Keratinocyte (primary cell): ENCODE results near the gene TRPM3. TPM values are rescaled to one million over a fixed set of nuclear protein-coding genes. Genes with fewer than 3 reads are reported as not detected.

ENCODE experiments used
- DNase-seq: peaks from one replicate; pipeline ENCODE4 v3.0.0-alpha.2; 2011; ENCODE audit warnings: low read depth, missing footprints, low spot score
- FAIRE-seq: peaks from 2 replicates; lab custom pipeline; 2011; peaks lifted over from hg19 to GRCh38; lab: Jason Lieb, UNC
- H2AFZ ChIP-seq: 2 replicates; pipeline ENCODE4 v1.6.0; 2012; ENCODE audit warnings: low read length, control low read depth, inconsistent platforms; ENCODE audit not compliant: control insufficient read depth
- H3K27ac ChIP-seq: 2 replicates; pipeline ENCODE4 v1.5.1; 2011; ENCODE audit warnings: low read length; ENCODE audit not compliant: control insufficient read depth, insufficient read depth
- H3K27me3 ChIP-seq: 3 replicates; pipeline ENCODE4 v1.6.0; 2011; ENCODE audit warnings: low read length; ENCODE audit not compliant: control insufficient read depth, insufficient read depth; ENCODE audit errors: extremely low read depth
- H3K36me3 ChIP-seq, 2 experiments: 2 replicates in 1 of 2; 3 replicates in 1 of 2; pipeline ENCODE4 v1.5.1; 2011; ENCODE audit warnings: low read length in 2 of 2, mild to moderate bottlenecking in 1 of 2; ENCODE audit not compliant: control insufficient read depth in 2 of 2, insufficient read depth in 2 of 2; ENCODE audit errors: extremely low read depth in 1 of 2
- H3K4me1 ChIP-seq: 3 replicates; pipeline ENCODE4 v1.5.1; 2011; ENCODE audit warnings: low read length; ENCODE audit not compliant: control insufficient read depth, insufficient read depth; ENCODE audit errors: extremely low read depth
- H3K4me2 ChIP-seq: 3 replicates; pipeline ENCODE4 v1.6.0; 2011; ENCODE audit warnings: low read depth, low read length; ENCODE audit not compliant: control insufficient read depth, insufficient read depth; ENCODE audit errors: extremely low read depth
- H3K4me3 ChIP-seq, 3 experiments: fragments of 200-600 bp in 1 of 3; sonication (generic) in 1 of 3; 2 replicates in 2 of 3; 3 replicates in 1 of 3; pipeline ENCODE4 v1.5.1; 2011 to 2016; ENCODE audit warnings: low read length in 3 of 3, mild to moderate bottlenecking in 3 of 3, control low read depth in 2 of 3, inconsistent platforms in 1 of 3, low read depth in 1 of 3, mixed read lengths in 1 of 3, mixed run types in 1 of 3, moderate library complexity in 1 of 3; ENCODE audit not compliant: control insufficient read depth in 2 of 3, insufficient read depth in 2 of 3; ENCODE audit errors: extremely low read depth in 1 of 3
- H3K79me2 ChIP-seq: 2 replicates; pipeline ENCODE4 v1.6.0; 2012; ENCODE audit warnings: low read length; ENCODE audit not compliant: control insufficient read depth, insufficient read depth
- H3K9ac ChIP-seq: 3 replicates; pipeline ENCODE4 v1.6.0; 2011; ENCODE audit warnings: low read length; ENCODE audit not compliant: control insufficient read depth, insufficient read depth; ENCODE audit errors: extremely low read depth
- H3K9me1 ChIP-seq: 3 replicates; pipeline ENCODE4 v1.6.0; 2011; ENCODE audit warnings: low read length; ENCODE audit not compliant: control insufficient read depth, insufficient read depth; ENCODE audit errors: extremely low read depth
- H3K9me3 ChIP-seq: 2 replicates; pipeline ENCODE4 v1.5.1; 2012; ENCODE audit warnings: low read depth, low read length; ENCODE audit not compliant: control insufficient read depth
- H4K20me1 ChIP-seq: 3 replicates; pipeline ENCODE4 v1.6.0; 2011; ENCODE audit warnings: low read length; ENCODE audit not compliant: control insufficient read depth, insufficient read depth; ENCODE audit errors: extremely low read depth
- EZH2 ChIP-seq: IDR thresholded peaks from one replicate; pipeline ENCODE4 v1.6.1; 2012; ENCODE audit warnings: inconsistent platforms, mild to moderate bottlenecking, low read length, moderate library complexity
- dilution Hi-C: fragments of 300-500 bp; cut with MboI; formaldehyde crosslinking; loops from one replicate; pipeline ENCODE4 v1.7.0; 2020; ENCODE audit warnings: low sequenced_read_pairs; ENCODE audit not compliant: extremely low pct_ligation_motif_present
- polyA plus RNA-seq, 5 experiments: library from polyadenylated mRNA; depleted of rRNA in 3 of 5; stranded (reverse) in 3 of 5; stranded (forward) in 1 of 5; unstranded in 1 of 5; fragments of >200 nt; gene quantifications; 1 replicate in 1 of 5; 2 replicates in 3 of 5; 3 replicates in 1 of 5; pipeline versions ENCODE4 v1.2.1 to v1.2.3, GENCODE V29; 2011 to 2012; ENCODE audit warnings: missing spikeins in 2 of 5, low read depth in 1 of 5, low replicate concordance in 1 of 5
- TF ChIP-seq, protein P1 (sequence below), 3 experiments: IDR thresholded peaks in 1 of 3; conservative IDR thresholded peaks in 1 of 3; optimal IDR thresholded peaks in 1 of 3; 2 replicates in 2 of 3; 3 replicates in 1 of 3; pipeline versions ENCODE3 to v1.5.1; 2011; ENCODE audit warnings: low read length in 3 of 3, mild to moderate bottlenecking in 3 of 3, moderate library complexity in 2 of 3, control low read depth in 1 of 3, inconsistent platforms in 1 of 3; ENCODE audit not compliant: insufficient read depth in 2 of 3; ENCODE audit errors: extremely low read depth in 1 of 3

Gene TRPM3
- polyA plus RNA-seq, 1 donor (not counting 4 experiments of a cell fraction or from before 2014, with no cell fraction given), result 0.03 TPM

- no peak for TF ChIP-seq EZH2
- TF ChIP-seq, protein P1, sequence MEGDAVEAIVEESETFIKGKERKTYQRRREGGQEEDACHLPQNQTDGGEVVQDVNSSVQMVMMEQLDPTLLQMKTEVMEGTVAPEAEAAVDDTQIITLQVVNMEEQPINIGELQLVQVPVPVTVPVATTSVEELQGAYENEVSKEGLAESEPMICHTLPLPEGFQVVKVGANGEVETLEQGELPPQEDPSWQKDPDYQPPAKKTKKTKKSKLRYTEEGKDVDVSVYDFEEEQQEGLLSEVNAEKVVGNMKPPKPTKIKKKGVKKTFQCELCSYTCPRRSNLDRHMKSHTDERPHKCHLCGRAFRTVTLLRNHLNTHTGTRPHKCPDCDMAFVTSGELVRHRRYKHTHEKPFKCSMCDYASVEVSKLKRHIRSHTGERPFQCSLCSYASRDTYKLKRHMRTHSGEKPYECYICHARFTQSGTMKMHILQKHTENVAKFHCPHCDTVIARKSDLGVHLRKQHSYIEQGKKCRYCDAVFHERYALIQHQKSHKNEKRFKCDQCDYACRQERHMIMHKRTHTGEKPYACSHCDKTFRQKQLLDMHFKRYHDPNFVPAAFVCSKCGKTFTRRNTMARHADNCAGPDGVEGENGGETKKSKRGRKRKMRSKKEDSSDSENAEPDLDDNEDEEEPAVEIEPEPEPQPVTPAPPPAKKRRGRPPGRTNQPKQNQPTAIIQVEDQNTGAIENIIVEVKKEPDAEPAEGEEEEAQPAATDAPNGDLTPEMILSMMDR (optimal IDR thresholded peaks at IDR 0.05 in 1 of 3, IDR thresholded peaks at IDR 0.05 in 1 of 3, conservative IDR thresholded peaks at IDR 0.05 in 1 of 3; ENCODE audit: extremely low read depth in 1 of 3, insufficient read depth in 2 of 3, low read length in 3 of 3), result no peak
- DNase-seq (no peak), FAIRE-seq (no peak)
- Histone ChIP-seq H2AFZ (no peak overlapping the region), H3K27me3 (no peaks in the 10 kb centered on the region), H3K4me3 (no peak overlapping the region), H3K9me3 (no peaks in the 10 kb centered on the region), H3K36me3 (no peaks in the 10 kb centered on the region), H3K27ac (no peak overlapping the region), H3K79me2 (no peaks in the 10 kb centered on the region), H3K4me2 (no peak overlapping the region), H4K20me1 (no peaks in the 10 kb centered on the region), H3K9me1 (no peaks in the 10 kb centered on the region), H3K9ac (no peak overlapping the region), H3K4me1 (no peaks in the 10 kb centered on the region)
- dilution Hi-C loops, result no loop called here
These were observed 305.1 kb downstream of the TRPM3 start for GRCh38 chr9:70816316-70816715.

- no peaks in the 10 kb centered on the region for H4K20me1 ChIP-seq
- dilution Hi-C loops, result no loop called here
- DNase-seq, result no peak
These were observed 306.8 kb downstream of the TRPM3 start for GRCh38 chr9:70814597-70814996.

More at GRCh38 chr9:70814597-70814996, 306.8 kb downstream of the TRPM3 start:
- no peak overlapping the region for H3K4me3 ChIP-seq
- no peaks in the 10 kb centered on the region for H3K79me2 ChIP-seq
- H2AFZ ChIP-seq, result no peak overlapping the region
- H3K4me2 ChIP-seq, result no peak overlapping the region
- FAIRE-seq, result no peak
- H3K36me3 ChIP-seq, result no peaks in the 10 kb centered on the region
- no peaks in the 10 kb centered on the region for H3K4me1 ChIP-seq
- TF ChIP-seq, protein P1 (optimal IDR thresholded peaks at IDR 0.05 in 1 of 3, IDR thresholded peaks at IDR 0.05 in 1 of 3, conservative IDR thresholded peaks at IDR 0.05 in 1 of 3; ENCODE audit: extremely low read depth in 1 of 3, insufficient read depth in 2 of 3, low read length in 3 of 3), result no peak
- no peak for TF ChIP-seq EZH2
- H3K27me3 ChIP-seq, result no peaks in the 10 kb centered on the region
- H3K9me3 ChIP-seq, result no peaks in the 10 kb centered on the region
- no peaks in the 10 kb centered on the region for H3K9me1 ChIP-seq
- H3K9ac ChIP-seq, result no peak overlapping the region
- H3K27ac ChIP-seq, result no peak overlapping the region
